NCI-H524 treated with DMSO at 0.1 percent for 48 hours (cell line): ENCODE measurements around the gene NKAIN2.

Experiments used
- DNase-seq: peaks from one replicate; lab custom pipeline; 2025; lab: John Stamatoyannopoulos, UW

NKAIN2 gene

DNA sequence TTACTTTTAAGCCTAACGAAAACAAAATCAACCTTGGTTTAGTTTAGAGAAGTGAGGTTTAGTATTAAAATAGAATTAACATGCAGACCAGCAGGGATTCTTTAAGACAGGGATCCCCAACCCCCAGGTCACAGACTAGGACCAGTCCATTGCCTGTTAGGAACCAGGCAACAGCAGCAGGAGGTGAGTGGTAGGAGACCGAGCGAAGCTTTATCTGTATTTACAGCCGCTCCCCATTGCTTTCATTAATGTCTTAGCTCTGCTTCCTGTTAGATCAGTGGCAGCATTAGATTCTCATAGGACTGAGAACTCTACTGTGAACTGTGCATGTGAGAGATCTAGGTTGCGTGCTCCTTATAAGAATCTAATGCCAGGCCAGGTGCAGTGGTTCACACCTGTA, 225.9 kb downstream of the NKAIN2 start:
- no peak for DNase-seq

DNA sequence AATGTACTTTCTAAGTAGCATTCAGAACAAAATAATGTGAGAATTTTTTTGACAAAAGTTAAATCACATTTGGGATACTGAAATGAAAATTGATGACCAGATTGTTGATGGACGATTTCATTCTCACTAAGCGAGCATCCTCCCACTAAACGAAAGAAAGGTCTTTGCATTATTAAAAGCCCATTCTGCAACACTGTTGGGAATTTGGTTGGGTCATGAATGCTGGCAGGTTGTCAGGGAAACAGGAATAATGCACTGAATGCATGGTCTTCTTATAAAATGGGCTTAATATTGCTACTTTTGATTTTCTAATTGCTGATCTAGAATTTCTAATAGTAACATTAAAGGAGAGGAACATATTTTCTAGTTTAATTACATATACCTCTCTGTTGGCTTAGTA, 229.8 kb downstream of the NKAIN2 start:
- no peak for DNase-seq

GRCh38 chr6:124036384-124036783, 232.7 kb downstream of the NKAIN2 start:
- DNase-seq: no peak

DNA sequence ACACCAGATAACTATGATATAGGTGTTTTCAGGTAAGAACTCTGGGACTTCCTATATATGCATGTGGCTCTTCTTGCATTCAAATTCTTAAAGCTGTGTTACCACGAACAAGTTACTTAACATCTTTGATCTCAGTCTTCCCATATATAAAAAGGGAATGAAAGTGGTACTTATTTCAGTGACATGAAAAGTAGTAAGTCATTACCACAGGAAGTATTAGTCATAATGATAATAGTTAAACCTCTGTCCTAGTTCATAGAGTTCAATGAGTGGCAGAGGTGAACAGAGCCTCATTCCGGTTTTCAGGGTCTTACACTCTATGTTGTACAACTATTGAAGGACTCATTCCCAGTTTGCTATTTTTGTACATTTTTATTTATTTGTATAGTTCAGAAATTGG, 237.0 kb downstream of the NKAIN2 start:
- no peak for DNase-seq

DNA sequence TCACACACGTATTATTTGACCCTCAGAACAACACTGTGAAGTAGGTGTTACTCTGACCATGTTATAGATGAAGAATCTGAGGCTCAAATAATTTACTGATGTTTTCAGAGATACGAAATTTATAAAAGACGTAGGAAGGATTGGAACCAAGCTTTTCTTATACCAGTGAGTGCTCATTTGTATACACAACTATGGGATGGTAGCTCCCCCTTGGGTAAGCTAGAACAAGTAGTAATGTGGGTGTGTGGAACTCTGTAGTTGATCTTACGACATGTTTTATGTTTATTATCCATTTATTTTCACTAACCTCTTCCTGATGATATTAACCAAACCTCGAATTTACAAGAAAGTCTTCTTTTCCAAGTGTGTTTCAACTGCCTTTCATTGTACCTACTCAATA, 248.5 kb downstream of the NKAIN2 start:
- no peak for DNase-seq

DNA sequence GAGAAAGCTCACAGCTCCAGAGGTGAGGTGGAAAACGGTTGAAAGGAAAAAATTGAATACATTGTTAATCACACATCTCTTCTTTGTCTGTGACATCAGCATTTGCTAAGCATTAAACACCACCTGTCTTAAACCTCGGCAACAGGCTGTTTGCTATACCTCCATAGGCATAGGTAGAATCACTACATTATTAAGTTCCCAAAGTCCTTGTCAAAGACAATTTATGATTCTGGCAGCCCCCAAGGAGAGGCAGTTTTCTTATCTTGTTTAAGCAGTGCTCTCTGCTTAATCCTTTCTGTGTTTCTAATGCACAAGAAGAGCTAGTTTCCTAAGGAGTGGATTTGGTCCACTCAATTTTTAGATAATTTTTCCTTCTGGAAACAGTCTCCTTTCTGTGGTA, 249.7 kb downstream of the NKAIN2 start:
- DNase-seq: no peak

GRCh38 chr6:124054034-124054433, 250.4 kb downstream of the NKAIN2 start:
- no peak for DNase-seq

GRCh38 chr6:124055395-124055794, 251.7 kb downstream of the NKAIN2 start:
- DNase-seq: no peak

DNA sequence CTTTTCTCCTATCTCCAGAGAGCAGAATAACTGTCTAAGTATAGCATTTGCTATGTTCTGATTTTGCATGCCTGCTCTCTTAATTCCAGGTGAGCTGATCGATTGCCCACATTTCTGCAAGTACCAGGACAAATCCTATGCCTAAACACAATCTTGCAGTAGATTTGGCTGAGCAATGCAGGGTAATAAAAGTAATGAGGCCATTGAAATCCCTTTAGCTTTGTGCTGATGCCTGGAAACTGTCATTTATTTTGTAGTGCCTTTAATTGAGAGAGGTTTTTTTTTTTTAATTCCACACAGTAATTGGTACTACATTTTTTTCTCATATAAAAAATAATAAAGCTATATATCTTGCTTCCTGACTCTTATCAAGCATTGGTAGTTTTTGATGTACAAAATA, 252.3 kb downstream of the NKAIN2 start:
- no peak for DNase-seq

DNA sequence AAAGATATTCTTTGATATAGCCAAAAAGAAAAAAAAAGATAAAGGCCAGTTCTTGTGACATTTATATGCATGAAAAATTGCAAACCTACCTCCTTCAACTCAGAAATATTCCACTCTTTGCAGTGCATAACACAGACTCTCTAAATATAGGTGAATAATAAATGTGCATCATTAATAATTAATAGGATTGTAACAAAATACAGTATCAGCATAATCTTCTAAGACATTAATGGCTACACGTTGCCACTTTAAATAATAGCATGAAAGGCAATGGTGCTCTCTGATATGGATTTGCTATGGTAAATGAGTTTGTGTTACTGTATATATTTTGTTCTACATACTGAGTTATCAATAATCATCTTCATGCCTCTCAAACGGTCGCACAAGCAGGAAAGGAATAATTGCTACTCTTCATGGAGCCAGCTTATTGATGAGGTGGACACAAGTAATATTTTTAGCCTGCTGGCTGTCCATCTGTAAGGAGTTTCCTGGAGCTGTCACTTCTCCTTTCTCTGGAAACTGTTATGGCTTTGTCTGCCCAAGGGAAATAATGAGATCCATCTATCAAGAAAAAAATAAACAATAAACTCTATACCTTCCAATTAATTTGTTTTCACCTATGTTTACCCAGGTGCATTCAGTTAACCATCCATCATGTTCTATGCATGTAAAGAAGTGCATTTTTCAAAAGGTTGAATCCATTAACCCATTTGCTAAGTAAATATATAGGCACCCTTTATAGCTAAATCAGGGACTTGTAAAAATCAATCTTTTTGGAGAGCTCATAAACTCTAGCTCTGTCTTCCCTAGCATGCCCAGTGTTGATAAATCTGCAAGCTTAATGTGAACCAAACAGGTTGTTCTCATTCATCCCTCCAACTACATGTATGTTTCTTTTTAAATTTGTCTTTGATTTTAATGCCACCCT, 253.0 kb downstream of the NKAIN2 start:
- DNase-seq: no peak

GRCh38 chr6:124057461-124057860, 253.8 kb downstream of the NKAIN2 start:
- DNase-seq: no peak

- no peak for DNase-seq
Measured at GRCh38 chr6:124064317-124065113, 260.9 kb downstream of the NKAIN2 start.

DNA sequence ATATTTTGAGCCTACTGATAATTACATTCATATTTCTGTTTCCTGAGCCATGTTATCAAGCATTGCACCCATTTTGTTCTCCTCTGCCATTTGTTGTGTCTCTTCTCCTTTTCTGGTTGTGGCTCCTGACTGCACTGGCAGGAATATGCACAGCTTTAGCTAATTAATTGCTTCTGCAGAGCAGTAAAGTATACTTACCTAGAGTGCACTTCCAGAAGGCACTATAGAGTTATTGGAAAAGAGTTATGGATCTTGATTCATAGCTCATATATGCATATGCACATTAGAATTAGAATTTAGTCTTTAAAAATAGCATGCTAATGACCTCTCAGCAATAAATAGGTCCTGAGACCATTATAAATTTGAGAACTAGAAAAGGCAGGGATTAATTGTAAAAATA, 262.6 kb downstream of the NKAIN2 start:
- DNase-seq: peak; percentile 19

DNA sequence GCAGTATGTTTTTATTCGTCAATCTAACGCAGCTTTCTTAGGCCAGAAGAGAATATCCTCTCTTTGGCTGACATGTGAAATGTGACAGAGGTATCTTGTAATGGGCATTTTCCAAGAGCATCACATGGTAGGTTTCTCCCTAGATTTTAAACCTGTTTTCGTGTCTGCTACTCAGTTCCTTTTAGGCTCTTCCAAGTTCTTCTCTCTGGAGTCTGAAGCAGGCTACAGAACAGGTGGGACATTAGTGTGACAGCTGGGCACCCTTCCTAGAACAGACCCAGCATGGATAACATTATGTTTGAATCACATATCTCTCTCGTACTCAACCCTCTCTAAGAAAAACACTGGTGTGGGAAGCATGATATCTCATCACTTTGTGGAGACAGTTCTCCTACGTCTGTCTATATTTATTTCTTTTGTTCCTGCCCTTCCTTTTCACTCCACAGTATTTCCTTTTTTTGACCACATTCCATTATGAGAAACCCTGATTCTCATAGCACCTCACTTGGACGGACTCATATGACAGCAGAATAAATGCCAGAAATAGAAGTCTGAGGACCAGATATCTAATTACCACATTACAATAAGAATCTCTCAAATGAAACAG, 263.4 kb downstream of the NKAIN2 start:
- peak; percentile 89 for DNase-seq

GRCh38 chr6:124069230-124069950, 265.7 kb downstream of the NKAIN2 start:
- DNase-seq: no peak

DNA sequence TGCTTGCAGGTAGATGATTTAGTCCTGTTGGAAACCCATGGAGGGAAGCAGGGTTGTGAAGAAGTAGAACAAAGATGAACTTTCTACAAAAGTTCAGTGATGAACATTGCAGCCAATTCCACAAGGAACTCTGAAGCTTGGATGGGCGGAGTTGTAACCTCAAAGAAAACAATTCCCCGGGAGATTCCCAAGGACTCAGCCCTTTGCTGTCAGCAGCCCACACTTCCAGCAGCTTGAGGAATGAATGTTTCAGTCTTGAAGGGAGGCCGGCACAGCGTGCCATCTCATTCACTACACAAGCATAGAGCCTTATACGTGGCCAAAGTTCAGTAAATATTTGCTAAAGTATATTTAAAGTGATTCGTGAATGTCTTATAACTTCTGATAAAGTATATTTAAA, 269.4 kb downstream of the NKAIN2 start:
- no peak for DNase-seq

- peak; percentile 38 for DNase-seq
Measured at GRCh38 chr6:124073820-124074587, 270.3 kb downstream of the NKAIN2 start.

DNA sequence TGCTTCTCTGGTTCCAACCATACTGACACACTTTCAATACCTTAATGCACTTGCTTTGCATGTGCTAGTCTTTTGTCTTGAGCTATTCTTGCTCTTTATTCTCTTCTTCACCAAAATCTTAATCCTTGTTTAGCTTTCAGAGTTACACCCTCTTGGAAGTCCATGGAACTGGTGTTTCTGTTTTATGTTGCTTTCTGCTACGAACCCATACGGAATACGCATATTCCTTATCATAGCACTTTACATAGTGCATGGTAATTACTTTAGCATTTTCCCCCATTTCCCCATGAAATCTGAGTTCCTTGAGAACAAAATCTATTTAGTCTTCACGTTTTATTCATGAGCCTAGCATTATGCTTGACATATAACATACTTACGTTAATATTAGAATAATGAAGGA, 270.9 kb downstream of the NKAIN2 start:
- DNase-seq: no peak

GRCh38 chr6:124076336-124077048, 272.8 kb downstream of the NKAIN2 start:
- DNase-seq: peak; percentile 34

DNA sequence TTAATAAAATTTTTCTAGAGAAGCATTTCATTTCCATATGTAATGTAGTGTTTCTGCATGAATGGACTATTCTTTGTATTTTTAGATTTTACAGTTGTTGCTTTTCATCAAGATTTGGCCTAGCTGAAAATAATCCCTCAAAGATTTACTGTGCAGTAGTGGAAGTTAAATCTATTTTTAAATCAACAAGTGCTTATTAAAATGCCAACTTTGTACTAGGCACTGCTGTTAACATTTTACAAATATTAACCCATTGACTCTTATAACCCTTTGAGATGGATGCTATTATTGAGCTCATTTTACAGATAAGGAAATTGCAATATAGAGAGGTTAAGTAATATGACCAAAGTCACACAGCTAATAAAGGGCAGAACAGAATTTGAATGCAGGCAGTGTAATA, 274.5 kb downstream of the NKAIN2 start:
- DNase-seq: no peak

GRCh38 chr6:124080483-124080882, 276.8 kb downstream of the NKAIN2 start:
- no peak for DNase-seq
